AML-193 (cell line): ENCODE data around the gene RCBTB2.
"Not testable (repeated sequence)": the region's sequence is repeated elsewhere in the genome, so short reads cannot be mapped to it uniquely, and the experiment has no call there.

Source experiments
- DNase-seq, 2 experiments: peaks; one replicate each; lab custom pipeline; 2025; lab: John Stamatoyannopoulos, UW

Gene RCBTB2

DNA sequence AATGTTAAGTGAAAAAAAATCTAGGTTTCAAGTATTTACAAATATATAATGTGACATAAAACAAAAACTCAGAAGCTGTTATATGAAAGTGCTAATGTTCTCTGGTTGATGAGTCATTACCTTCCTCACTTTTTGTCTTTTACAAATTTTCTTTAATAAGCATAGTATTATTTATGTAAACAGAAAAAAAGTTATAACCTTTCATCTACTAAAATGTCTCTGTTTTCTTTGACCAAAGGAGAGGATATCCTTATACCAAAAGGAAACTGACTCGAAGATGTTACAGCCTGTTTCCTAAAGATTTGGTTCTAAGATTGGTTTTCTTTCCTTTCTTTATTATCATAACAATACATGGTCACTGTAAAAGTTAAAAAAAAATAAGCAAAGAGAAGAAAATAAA lies 38.0 kb downstream of the RCBTB2 start:
- no peak for DNase-seq

DNA sequence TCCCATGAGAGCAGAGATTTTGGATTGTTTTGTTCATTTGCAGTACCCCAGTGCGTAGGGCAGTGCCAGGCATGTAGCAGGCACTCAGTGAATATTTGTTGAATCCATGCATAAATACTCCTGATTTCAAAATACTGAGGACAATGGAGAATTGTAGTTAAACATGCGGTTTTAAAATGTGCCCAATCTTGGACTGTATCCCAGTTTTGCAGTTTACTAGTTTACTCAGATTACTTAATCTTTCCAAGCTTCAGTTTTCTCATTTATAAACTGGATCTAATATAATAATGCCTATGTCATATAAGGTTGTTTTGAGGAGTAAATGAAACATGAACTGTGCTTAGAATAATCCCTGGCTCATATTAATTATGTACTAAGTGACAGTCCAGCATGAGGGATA lies 39.0 kb downstream of the RCBTB2 start:
- no peak for DNase-seq

DNA sequence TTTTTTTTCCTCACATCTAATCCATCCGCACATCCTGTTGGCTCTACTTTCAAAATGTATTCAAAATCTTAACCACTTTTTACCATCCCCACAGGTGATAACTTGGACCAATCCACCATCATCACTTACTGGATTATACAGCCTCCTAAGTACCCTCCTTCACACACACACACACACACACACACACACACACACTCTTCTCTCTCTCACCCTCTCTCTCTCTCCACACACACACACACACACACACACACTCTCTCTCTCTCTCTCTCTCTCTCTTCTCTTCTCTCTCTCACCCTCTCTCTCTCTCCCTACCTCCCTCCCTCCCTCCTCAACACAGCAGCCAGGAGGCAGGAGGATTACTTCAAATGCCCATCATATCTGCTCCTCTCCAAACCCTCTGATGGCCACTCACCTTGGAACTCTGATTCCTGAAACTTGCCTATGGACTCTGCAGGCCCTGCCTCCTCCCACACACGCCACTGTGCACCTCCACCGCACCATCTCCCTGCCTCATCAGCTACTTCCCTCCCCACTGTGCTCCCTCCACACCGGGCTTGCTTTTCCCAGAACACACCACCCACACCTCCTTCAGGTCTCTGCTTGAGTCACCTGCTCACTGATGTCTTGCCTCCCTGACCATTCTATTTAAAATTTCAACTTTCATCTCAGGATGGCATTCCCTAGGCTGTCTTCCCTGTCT lies 39.7 kb downstream of the RCBTB2 start:
- DNase-seq = no peak

DNA sequence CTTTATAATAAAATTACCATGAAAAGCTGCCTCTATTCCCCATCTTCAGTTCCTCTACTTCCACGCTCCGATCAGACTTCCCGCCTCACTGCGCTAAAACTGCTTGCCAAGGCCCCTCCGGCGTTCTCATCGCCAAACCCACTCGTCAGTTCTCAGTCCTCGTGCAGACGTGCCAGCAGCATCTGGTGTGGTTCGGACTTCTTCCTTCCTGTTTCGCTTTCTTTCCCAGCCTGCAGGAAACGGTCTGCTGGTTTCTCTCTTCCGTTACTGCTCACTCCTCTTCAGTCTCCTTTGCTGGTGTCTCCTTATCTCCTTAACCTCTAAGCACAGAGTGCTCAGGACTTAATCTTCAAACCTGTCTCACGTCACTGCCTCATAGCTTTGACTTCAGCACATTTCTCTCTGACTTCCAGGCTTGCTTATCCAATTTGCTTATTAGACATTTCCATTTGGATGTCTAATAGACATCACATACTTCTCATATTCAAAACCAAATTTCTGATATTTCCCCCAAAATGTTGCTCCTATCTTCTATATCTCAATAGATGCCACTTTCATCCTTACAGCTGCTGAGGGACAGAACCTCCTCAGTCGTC lies 40.3 kb downstream of the RCBTB2 start:
- peak; percentile 98 to 99 for DNase-seq

DNA sequence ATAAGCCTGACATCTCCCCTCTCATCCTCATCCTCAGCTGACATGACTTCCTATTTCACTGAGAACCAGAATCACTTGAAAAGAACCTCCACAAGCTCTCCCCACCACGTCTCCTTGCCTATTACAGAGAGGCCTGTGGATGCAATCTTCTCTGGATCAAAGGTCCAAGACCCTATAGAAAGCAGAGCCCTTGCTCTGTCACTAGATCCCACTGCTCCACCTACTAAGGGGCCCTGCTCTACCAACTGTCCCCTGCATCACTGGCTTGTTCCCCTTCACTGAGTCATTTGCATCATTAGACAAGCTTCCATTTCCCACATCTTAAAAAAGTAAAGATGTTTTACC lies 40.8 kb downstream of the RCBTB2 start:
- DNase-seq = no peak

DNA sequence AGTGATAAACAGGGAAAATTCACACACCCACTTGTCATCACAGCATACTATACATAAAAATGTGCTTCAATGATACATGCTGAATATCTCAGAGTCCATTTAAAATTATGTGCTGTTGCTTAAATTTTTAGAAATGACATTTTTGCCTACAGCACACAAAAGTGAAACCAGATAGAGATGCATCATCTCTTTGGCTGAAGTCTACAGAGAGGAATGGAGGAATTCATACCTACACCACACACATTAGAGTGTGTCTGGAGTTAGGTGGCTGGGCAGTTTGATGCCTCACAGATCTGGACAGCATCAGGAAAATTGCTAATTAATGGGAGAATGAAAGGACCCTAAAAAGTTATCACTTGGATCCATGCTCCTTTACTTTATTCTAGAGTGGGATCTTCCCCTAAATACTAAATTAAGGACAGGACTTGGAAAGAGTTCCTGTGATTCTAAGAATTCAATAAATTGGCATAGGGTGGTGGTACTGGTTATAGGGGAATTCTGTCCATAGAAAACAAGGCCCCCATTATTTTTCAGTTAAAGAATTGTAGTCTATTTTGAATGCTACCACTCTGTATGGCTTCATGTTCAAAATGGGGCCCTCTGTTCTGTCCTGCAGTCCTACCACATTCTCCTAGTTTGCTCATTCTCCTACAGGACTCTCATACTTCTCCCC lies 41.3 kb downstream of the RCBTB2 start:
- DNase-seq = no peak

DNA sequence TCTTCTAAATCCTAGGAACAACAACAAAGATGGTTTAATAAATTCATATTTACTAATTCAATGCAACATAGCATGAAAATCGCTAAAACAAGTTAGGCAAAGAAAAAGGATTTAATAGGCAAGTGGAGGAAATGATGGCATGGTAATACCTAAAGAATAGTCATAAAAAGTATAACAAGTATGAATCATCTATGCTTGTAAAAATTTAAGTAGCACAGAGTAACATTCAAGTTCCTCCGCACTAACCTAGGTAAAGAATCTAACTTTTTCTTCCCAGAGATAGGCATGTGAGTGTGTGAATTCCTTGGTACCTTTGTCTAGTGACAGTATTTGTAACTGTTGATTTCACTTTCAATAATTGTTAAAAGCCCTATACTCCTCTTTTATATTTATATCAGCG lies 42.6 kb downstream of the RCBTB2 start:
- DNase-seq = no peak

DNA sequence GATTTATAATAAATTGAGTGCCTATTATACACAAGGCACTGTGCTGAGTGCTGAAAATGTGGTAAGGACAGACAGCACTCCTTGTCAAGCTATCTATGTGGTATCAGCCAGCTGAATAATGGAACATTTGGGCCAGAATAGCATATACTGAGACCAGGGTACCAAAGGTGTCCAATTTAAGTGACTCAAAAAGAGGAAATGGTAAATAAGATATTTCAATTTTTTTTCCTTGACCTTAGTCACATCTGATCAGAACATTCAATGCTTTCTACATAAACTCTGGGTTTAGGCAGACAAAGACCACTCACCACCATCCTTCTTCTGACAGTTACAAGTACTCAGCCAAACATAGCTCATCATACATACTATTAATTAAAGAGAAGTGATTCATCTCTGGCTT lies 43.2 kb downstream of the RCBTB2 start:
- no peak for DNase-seq

DNA sequence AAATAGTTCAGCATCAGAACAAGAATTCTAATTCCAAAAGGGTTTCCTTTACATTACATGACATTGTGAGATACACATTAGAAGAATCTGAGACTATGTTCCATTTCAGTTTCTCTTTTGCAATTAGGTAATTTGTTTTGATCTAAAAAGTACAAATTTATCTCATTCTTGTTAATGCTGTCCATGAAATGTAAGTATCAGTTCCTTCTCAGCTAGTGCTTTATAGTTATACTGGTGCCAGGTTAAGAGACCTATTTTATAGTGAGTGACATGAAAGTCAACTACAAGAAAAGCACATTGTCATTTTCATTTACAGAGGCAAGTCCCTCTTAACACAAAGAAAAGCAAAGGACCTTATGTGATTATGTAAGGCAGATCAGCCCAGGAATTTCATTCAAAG lies 43.9 kb downstream of the RCBTB2 start:
- DNase-seq = no peak

DNA sequence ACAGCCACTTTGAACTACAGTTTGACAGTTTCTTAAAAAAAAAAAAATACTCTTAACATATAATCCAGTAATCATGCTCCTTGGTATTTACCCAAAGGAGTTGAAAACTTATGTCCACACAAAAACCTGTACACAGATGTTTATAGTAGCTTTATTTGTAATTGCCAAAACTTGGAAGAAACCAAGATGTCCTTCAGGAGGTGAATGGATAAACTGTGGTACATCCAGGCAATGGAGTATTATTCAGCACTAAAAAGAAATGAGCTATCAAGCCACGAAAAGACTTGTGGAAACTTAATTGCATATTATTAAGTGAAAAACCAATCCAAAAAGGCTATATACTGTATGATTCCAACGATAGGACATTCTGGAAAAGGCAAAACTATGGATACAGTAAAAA lies 44.9 kb downstream of the RCBTB2 start:
- DNase-seq = no peak

DNA sequence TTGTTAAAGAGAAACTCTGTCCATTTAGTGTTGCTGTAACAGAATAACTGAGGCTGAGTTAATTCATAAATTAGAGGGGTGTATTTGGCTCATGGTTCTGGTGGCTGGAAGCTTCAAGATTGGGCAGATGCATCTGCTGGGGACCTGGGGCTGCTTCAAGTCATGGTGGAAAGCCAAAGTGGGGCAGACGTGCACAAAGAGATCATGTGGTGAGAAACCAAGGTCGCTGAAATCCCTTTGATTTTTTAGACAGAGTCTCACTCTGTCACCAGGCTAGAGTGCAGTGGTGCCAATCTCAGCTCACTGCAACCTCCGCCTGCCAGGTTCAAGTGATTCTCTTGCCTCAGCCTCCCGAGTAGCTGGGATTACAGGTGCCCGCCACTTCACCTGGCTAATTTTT lies 46.0 kb downstream of the RCBTB2 start:
- no peak for DNase-seq

DNA sequence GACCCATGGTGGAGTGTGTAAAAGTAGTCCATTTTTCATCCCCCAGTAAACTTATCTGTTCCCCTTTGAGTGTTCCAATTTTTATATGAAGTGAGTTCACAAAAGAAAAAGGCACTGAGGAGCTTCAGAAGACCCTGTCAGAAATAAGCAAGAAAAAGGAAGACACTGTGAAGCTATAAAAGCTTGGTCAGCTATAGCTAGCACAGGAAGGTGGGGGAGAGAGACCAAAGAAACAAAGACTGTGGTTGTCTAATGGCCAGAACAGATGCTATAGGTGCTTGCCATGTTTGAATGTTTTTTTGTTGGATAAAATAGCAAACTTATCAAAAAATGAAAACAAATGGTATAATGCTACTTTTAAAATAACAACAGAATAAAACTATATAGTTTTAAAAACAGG lies 46.5 kb downstream of the RCBTB2 start:
- DNase-seq = no peak

DNA sequence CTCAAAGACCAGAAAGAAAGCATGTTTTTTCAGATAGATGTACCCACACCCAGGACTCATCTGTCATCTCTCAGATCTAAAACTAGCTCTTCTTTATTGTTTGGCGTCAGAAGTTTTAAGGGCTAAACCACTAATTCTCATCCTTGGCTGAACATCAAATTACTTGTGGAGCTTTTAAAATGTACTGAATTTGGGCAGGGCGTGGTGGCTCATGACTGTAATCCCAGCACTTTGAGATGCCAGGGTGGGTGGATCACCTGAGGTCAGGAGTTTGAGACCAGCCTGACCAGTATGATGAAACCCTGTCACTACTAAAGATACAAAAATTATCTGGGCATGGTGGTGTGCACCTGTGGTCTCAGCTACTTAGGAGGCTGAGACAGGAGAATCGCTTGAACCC lies 47.4 kb downstream of the RCBTB2 start:
- DNase-seq = no peak

DNA sequence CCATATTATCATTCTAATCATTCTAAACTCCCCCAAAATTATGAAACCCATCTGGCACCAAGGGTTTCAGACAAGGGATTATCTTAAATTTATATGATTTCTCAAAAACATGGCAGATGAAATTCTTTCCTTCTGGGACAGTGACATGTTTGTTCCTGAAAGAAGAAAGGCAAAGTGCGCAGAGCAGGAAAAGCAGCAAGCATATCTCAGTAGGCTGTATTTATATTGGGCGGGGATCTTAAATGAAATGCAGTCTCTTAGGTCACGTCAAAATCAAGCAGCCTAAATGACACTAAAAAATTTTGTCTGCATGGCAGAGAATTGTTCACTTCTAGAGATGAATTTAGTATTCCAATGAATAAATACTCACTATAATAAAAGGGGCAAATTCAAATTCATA lies 49.3 kb downstream of the RCBTB2 start:
- no peak for DNase-seq

DNA sequence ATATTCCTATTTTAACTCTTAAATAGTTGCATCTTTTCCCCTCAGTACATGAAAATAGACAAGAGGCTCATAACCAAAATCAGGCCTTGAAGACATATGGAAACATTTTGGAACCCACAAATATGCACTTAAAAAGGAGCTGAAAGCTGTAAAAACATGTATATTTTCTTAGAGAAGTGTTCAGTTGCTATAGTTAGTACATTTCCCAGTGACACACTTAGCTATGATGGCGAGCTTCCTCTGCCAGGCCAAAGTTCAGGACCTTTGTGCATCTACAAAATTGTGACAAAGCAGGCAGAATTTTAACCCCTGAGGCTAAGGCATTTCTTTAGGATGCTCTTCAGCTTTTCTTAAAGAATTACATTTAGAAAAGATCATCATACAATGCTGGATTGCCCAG lies 54.5 kb downstream of the RCBTB2 start:
- DNase-seq = no peak

DNA sequence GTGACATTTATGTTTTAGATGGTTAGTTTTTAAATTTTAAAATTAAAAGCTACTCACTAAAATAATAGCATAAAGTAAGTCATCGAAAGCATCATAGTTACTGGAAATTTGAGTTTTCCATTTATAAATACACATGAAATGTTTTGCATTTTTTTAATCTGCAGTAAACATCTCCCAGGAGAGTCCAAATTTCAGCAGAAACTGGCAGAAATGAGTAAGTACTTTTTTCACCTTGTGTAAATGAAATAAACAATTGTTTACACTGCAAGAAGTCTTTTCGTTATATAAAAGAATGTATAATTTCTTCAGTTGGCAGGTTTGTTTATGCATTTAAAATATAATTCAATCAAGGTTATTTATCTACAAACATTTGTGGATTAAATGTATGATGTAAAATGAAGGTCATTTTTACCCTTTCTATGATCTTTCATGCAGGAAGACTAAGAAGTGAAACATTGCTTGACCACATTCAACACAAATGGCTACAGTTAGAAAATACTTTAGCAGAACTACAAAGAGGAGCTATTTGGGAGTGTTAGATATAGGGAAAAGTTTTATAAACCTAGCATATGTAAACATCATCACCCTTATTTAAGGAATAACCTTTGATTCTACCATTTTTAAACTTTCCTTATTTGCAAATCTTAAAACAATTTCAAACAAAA lies 55.6 kb downstream of the RCBTB2 start:
- no peak for DNase-seq

DNA sequence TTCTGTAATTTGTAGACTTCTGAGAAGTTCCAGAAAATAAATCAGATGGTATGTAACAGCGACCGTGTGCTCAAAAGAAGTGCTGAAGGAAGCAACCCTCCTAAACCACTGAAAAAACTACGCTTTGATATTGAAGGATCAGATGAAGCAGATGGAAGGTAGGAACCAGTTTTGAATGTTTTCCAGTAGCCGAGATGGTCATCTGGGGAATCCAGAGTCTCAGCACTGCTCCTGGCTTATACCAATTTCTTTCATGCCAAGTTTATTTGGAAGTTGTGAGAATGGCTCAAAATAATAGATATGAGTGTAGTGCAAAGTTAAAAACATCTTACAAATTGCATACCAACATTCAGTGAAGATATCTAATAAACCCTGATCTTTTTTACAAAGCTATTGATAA lies 56.2 kb downstream of the RCBTB2 start:
- no peak for DNase-seq

DNA sequence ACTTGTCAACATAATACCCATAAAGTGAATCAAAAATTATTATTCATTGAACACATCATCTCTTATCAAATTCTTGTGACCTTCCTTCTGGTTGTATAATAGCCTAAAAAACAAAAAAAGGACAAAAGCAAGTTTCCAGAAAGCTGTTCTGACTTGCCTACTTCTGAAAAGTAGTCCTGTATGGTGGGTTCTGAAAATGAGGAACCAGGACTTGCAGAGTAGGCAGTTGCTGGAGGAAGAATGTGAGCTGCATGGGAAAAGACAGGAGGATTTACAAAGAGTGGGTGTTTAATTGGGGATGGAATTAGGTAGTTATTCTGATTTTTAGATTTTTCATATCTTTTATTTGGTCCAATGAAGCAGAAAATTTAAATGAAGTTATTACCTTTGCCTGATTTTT lies 56.7 kb downstream of the RCBTB2 start:
- DNase-seq = peak; percentile 16 to 23

DNA sequence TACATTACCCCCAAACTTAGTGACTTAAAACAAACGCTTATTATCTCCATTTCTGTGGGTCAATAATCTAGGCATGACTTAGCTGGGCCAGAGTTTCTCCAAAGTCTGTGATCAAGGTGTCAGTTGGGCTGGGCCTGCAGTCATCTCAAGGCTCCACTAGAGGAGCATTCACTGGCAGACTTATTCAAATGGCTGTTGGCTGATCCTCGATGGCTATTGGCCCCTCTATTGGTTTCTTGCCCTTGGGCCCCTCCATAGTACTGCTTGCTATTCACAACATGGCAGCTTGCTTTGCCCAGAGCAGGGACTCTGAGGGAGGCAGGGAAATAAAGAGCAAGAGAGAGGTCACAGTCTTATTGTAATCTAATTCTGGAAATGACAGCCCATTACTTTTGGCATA lies 57.6 kb downstream of the RCBTB2 start:
- no peak for DNase-seq

DNA sequence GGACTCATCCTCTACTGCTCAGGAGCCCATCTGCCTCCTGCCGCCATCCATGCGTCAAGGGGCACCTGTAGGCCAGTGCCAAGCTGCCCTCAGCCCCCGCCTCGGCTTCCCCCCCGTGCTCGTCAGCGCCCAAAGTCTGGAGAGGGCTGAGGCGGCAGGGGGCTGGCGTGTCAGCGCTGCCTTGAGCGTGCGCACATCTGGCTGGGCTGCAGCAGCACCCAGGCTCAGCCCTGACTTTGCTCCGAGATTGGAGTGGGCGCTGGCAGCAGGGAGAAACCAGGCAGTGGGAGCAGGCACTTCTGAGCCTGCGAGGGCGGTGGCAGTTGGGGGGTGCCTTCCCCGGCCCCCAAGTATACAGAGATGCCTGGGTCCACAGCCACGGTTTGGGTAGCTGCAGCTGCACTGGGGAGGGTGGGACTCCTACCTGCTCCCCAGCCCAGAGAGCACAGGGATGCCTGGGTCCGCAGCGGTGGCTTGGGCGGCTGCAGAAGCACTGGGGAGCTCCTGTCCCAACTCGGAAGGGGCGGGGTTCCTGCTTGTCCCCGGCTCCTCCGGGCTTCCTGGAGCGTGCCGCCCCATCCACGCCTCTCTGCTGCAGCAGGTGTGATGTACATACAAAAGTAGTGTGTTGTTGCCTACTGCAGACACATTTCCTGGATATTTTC lies 75.2 kb downstream of the RCBTB2 start:
- no peak for DNase-seq

DNA sequence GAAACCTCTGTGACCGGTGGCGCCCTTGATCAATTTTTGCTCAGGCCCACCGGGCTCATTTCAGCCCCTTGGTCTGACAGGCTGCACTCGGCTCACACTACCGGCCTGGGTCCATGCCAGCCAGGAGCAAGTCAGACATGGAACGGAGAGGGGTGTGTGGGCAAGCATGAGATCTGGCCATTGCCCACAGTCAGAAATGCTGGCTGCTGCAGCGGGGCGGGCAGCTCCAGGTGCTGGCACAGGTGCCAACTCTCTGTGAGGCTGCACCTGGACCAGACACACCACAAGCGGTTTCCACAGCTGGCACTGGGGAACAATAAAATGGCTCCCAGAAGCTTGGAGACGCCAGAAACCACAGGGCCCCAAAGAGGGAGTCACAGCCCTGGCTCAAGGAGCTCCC lies 76.3 kb downstream of the RCBTB2 start:
- DNase-seq = no peak

DNA sequence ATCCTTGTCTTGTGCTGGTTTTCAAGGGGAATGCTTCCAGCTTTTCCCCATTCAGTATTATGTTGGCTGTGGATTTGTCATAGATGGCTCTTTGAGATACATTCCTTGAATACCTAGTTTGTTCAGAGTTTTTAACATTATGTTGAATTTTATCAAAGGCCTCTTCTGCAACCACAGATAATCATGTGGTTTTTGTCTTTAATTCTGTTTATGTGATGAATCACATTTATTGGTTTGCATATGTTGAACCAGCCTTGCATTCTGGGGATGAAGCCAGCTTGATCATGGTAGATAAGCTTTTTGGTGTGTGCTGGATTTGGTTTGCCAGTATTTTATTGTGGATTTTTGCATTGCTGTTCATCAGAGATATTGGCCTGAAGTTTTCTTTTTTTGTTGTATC lies 81.7 kb downstream of the RCBTB2 start:
- DNase-seq = not testable (repeated sequence)

DNA sequence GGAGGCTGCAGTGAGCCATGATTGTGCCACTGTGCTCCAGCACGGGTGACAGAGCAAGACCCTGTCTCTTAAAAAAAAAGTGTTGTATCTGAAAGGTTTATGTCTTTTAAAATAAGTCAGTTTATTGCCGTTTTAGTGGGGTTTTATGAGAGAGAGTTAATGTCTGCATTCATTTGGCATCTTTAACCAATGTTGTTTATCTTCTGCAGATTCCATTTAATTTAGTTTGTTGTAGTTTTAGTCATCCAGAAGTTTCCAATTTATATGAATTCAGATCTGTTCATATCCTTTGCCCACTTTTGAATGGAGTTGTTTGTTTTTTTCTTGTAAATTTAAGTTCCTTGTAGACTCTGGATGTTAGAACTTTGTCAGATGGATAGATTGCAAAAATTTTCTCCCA lies 83.2 kb downstream of the RCBTB2 start:
- no peak for DNase-seq
